Subcutaneous adipose tissue (tissue), 4 donors: Measurements from ENCODE around the gene KIF5C. TPM values are rescaled to one million over a fixed set of nuclear protein-coding genes. Genes with fewer than 3 reads are reported as not detected.

Experiments used
- total RNA-seq, 4 donors: library from RNA; depleted of rRNA; stranded (reverse); fragments of >200 nt; gene quantifications; one replicate each; pipeline ENCODE4 v1.1.0, GENCODE V29; 2016
- TF ChIP-seq, protein P1 (sequence below): fragments of 450-650 bp; IDR thresholded peaks from one replicate; pipeline ENCODE4 v1.5.1; 2016; ENCODE audit warnings: low read depth, mild to moderate bottlenecking, control low read depth, antibody characterized with exemption, moderate library complexity

The KIF5C gene
- total RNA-seq, 4 donors from 2014 or later: 1.5 to 4.6 (median 2.0) TPM

- TF ChIP-seq, protein P1, sequence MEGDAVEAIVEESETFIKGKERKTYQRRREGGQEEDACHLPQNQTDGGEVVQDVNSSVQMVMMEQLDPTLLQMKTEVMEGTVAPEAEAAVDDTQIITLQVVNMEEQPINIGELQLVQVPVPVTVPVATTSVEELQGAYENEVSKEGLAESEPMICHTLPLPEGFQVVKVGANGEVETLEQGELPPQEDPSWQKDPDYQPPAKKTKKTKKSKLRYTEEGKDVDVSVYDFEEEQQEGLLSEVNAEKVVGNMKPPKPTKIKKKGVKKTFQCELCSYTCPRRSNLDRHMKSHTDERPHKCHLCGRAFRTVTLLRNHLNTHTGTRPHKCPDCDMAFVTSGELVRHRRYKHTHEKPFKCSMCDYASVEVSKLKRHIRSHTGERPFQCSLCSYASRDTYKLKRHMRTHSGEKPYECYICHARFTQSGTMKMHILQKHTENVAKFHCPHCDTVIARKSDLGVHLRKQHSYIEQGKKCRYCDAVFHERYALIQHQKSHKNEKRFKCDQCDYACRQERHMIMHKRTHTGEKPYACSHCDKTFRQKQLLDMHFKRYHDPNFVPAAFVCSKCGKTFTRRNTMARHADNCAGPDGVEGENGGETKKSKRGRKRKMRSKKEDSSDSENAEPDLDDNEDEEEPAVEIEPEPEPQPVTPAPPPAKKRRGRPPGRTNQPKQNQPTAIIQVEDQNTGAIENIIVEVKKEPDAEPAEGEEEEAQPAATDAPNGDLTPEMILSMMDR: no peak
These were observed 82.0 kb downstream of the KIF5C start for GRCh38 chr2:148957023-148957422.

DNA sequence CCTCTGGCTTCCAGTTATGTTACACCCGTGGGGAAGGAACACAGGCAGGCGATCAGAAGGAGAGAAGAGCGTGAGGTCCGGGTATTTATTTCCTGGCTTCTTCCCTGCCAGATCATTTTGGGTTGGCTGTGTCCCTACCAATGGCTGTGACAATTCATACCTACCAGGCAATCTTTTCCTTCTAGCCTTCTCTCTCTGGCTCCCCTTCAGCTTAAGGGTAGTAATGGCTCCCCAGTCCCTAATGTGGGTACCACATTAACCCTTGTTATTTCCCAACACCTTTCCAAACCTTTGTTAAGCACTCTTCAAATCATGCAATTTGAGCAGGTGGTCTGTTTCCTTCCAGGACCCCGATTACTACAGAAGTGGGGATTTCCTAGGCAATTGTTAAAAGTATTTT, 84.7 kb downstream of the KIF5C start:
- TF ChIP-seq, protein P1: no peak

DNA sequence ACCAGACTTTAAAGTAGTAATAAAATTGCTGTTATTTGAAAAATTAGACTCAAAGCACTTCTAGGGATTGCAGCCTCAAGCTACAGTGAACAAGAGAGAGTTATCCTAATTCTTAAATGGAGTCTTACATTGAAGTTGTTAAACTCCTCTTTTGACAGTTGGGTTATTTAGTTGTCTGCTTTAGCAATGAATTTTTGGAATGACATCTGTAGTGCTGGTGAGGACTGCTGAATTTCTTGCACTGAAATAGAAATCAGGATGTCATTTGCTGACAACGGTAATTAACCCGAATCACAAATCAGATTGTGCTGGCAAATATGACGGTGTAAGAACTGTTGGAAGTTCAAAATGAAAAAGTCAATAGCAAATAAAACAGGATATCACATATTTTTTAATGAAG, 85.5 kb downstream of the KIF5C start:
- TF ChIP-seq, protein P1: no peak

DNA sequence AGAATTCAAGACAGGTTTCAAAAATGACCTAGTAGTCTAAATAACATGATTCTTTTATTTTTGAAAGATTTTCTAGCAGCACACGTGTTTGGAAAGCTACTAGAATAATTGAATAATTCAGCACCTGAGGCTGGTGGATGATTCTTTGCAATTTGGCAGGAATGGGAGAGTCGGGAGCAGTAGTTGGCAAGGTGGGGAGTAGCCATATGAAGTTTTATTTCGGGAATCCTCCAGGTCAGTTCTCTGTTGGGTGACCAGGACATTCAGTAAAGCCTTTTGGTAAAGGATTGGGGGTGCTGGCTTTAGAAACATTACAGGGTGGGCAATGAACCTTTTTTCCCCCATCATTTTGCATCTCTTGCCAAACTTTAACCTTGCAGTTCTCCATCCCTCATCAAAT, 88.4 kb downstream of the KIF5C start:
- TF ChIP-seq, protein P1: no peak

GRCh38 chr2:148965623-148966437, 90.8 kb downstream of the KIF5C start:
- TF ChIP-seq, protein P1: no peak

DNA sequence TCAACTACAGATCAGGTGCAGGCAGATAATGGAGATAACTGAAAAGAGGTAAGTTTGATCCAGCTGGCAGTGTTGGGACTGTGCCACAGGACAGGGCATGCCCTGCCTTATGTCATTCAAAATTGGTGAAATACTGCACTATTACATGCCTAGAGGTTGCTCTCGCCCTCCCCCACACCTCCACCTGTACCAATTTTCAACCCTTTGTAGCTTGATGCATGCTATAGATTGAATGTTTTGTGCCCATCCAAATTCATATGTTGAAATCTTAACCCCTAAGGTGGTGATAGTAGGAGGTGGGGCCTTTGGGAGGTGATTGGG, 91.4 kb downstream of the KIF5C start:
- TF ChIP-seq, protein P1: no peak

GRCh38 chr2:148967056-148967455, 92.0 kb downstream of the KIF5C start:
- TF ChIP-seq, protein P1: no peak
